Stromal cell of bone marrow (primary cell): ENCODE data around the gene ALKAL2.
A peak's percentile ranks its signal among the peaks of the same experiment; 100 is the strongest.

Source experiments
- DNase-seq: peaks from one replicate; pipeline ENCODE4 v3.0.0-alpha.2; 2012; ENCODE audit warnings: low read depth

ALKAL2 gene

GRCh38 chr2:270861-271260 is 17.0 kb downstream of the ALKAL2 start:
- no peak for DNase-seq

DNA sequence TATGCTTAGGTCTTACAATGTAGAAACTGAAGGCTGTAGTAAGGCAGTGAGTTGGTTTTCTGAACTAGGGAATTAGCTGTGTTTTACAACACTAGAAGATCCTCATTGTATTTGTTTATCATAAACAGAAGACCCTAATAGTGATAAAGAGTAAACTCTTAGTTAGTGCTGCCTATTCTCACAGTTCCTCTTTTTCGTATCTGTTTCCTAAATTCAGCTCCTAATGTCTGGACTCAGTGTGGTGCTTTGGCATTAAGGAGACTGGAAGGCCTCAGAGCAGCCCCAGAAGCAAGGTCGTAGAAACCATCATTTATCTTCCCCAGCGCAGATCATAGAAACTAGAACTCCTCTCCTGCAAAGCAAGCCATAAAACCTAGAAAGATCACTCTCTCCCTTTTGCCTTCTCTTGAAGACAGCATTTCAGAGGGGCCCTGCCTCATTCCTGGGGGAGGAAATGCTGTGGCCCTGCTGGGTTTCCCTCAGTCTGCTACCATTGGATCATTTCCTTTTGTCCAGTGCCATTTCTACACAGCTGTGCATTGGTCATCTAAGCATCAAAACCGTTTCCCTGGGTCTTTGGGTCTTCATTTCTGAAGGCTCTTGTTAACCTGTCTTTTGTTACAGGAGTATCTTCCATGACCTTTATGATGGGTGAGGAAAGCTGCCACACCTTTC is 18.4 kb downstream of the ALKAL2 start:
- DNase-seq = no peak

- no peak for DNase-seq
These were observed 19.6 kb downstream of the ALKAL2 start for GRCh38 chr2:268323-268722.

- peak; percentile 80 for DNase-seq
These were observed 23.1 kb downstream of the ALKAL2 start, which contains the start of gene ACP1 for GRCh38 chr2:264493-265468. Gene ACP1, plus strand, starts transcription at chr2:264947. Its CDS starts 18 bp downstream, at chr2:264965.

GRCh38 chr2:263774-264492 is 24.0 kb downstream of the ALKAL2 start, which contains the start of gene SH3YL1:
Gene SH3YL1, minus strand, starts transcription at chr2:264032. Its CDS starts 48 bp downstream, at chr2:263984.
- no peak for DNase-seq

DNA sequence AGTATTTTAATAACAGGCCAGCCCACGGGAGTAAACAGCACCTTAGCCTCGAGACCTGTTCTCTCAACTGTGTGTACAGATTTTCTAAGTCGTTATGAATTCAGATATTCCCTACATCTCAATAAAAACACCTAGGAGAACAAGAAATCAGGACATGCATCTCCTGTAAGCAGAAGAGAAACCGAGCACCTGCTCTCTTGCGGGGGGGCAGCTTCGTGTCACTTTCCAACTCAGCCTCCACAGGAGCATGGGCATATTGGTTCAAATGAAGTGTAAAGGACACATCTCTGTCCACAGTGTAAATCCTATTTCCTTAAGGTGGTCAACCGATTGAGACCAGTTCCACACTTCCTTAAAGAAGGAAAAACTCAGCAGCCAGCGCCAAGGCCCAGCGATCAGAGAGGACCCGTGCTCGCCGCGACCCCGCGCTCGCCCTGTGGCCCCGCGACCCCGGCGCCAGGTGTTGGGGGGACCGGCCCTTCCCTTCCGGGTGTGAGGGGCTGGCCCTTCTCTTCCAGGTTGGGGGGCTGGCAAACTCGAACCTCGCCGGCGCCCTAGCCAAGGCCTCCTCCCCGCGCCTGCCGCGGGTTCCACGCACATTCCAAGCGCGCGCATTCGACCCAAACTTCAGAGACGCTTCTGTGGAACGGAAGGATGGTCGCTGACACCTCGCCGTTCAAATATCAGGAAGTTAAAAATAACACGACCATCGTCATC is 24.7 kb downstream of the ALKAL2 start:
- no peak for DNase-seq

- DNase-seq = no peak
These were observed 25.8 kb downstream of the ALKAL2 start for GRCh38 chr2:262117-262516.

DNA sequence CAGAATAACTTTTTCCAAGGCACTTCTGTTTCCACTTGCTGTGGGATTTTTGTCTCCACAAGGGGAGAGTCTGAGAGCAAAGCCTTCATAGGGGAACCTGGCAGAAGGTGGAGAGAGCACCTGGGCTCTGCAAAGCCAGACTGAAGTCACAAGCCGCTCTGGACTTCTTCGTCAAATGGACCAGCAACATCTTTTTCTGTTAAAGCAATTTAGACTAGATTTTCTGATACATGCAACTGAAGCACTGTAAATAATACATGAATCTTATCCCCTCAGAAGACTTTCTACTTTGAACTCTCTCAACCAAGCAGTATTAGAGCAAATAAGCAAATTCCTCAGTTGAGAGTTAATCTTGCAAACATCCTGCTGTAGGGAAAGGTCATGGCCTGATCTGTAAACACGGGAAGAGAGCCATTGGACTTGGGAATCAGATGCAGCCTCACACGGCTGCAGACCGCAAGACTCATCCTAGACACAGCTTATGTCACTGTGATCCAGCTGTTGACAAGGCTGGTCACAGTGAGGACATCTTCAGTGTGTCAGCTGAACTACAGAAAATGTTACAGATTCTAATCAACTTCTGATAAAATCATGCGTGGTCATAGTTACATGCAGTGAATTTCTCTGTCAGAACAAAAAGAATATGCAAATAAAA is 27.3 kb downstream of the ALKAL2 start:
- no peak for DNase-seq

- DNase-seq = no peak
These were observed 28.0 kb downstream of the ALKAL2 start for GRCh38 chr2:259789-260331.

GRCh38 chr2:258933-259332 is 29.0 kb downstream of the ALKAL2 start:
- DNase-seq = no peak

DNA sequence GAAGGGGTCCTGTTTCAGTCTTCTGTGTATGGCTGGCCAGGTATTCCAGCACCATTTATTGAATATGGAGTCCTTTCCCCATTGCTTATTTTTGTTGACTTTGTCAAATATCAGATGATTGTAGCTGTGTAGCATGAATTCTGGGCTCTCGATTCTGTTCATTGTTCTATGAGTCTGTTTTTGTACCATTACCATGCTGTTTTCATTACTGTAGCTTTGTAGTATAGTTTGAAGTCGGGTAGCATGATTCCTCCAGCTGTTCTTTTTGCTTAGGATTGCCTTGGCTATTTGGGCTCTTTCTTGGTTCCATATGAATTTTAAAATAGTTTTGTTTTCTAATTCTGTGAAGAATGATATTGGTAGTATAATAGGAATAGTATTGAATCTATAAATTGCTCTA is 30.0 kb downstream of the ALKAL2 start:
- DNase-seq = no peak

- DNase-seq = no peak
These were observed 30.5 kb downstream of the ALKAL2 start for GRCh38 chr2:257429-257828.

GRCh38 chr2:256094-256493 is 31.8 kb downstream of the ALKAL2 start:
- DNase-seq = no peak

DNA sequence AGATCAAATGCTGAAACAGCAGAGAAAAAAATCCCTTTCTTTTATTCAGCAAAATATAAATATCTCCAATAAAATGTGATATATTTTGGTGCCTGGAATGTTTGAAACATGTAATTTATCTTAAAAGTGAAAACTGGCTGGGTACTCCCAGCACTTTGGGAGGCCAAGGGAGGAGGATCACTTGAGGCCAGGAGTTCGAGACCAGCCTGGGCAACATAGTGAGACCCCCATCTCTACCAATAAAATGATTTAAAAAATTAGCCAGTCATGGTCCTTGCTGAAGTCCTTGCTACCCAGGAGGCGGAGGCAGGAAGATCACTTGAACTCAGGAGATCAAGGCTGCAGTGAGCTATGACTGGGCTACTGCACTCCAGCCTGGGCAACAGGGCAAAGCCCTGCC is 32.7 kb downstream of the ALKAL2 start:
- no peak for DNase-seq

DNA sequence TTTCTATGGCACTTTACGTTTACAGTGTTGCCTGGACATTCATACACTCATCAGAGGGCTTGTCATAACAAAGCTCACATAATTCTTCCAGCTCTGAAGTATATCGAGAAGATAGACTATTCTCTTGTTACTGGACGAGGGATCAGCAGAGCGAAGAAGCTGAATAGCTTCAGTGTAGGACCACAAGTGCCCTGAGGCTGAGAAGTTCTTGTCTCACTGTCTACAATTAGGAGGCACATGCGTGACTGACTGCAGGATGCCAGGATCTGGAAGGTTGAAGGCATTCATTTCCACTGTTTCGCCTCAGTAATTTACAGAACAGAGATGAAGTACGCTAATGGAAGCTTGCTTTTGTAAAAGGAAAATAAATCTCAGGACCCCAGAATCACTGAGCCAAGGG is 33.6 kb downstream of the ALKAL2 start:
- DNase-seq = no peak

DNA sequence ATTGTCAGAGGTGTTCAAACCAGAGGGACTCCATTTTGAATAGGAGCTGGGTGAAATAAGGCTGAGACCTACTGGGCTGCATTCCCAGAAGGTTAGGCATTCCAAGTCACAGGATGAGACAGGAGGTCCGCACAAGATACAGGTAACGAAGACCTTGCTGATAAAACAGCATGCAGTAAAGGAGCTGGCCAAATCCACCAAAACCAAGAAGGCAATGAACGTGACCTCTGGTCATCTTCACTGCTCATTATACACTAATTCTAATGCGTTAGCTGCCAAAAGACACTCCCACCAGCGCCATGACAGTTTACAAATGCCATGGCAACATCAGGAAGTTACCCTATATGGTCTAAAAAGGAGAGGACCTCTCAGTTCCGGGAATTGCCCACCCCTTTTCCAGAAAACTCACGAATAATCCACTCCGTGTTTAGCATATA is 34.7 kb downstream of the ALKAL2 start:
- no peak for DNase-seq

- no peak for DNase-seq
These were observed 35.8 kb downstream of the ALKAL2 start for GRCh38 chr2:252001-252602.

DNA sequence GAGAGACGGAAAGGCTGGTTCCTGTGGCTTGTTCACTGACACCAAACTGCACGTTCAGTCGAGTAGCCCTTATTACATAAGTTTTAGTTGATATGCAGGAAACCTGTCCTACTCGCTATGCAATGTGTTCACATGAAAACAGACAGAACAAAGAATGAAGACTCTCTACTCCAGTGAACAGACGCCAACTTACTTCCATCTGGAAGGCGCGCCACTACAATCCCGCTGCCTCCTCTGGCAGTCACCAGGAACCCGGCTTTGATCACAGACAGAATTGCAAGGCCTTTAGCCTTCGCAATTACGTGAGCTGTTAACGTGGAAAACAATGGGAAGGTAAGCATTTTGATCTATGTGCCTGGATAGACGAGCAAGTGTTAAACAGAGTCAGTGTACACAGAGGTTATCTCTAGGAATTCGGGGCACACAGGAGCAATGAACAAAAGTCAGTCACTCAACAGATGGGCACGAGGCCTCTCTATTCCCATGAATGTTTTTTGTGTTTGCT is 38.3 kb downstream of the ALKAL2 start:
- DNase-seq = no peak

DNA sequence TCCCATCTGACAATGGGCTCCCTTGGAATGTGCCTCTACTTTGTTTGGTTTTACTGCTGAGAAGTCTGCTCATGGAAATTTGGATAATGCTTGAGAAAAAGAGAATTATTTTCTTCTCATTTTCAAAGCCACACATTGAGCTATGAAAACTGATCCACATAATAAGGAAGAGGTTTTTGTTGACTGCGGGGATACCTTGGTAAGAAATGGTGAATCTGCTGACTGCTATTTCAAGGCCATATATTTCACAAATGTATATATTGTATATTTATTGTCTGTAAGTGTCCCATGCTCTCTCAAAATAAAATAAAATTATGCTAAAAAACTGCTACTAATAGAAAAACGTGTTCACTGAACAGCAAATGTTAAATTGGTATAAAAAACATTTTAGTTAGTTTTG is 39.2 kb downstream of the ALKAL2 start:
- DNase-seq = no peak

DNA sequence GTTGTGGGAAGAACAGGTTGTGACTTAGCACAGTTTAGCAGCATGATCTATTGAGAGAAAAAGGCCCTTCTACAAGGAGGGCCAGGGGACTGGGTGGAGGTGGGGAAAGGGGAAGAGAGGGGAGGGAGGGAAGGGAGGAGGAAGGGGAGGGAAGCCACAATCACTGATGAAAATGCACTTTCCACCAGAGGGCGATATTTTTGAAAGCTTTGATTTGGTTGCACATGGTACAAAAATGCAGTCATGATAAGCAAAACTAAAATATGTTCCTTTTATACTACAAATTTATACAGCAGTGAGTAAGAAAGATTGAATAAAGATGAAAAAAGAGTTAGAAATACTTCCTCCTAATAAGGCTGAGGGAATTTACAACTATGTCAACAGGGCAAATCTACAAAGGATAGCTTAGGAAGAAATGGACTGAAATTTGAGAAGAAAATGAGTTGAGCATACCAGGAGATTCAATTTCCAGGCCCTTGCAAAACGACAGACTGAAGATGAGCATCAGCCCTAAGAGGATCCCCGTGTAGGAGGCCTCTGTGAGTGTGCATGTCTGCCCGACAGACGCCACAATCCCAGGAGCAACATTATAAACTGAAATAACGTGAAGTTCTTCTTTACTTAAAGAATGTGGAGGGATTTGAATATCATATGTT is 41.3 kb downstream of the ALKAL2 start:
- peak; percentile 43 for DNase-seq
